Fibroblast of lung (primary cell): ENCODE results near the gene PRAMEF20. TPM values are rescaled to one million over a fixed set of nuclear protein-coding genes. Genes with fewer than 3 reads are reported as not detected.
"Not testable (repeated sequence)": the region's sequence is repeated elsewhere in the genome, so short reads cannot be mapped to it uniquely, and the experiment has no call there.

Experiments used
- DNase-seq, 2 donors: peaks; one replicate each; pipeline versions ENCODE4 v3.0.0 to v3.0.0-alpha.2; 2010; ENCODE audit warnings: low read depth in 2 of 2
- H2AFZ ChIP-seq: 2 replicates; pipeline ENCODE4 v1.5.1; 2012; ENCODE audit warnings: low read length, control low read depth, inconsistent platforms
- H3K27ac ChIP-seq: 2 replicates; pipeline ENCODE4 v1.5.1; 2011; ENCODE audit warnings: low read length, control low read depth; ENCODE audit not compliant: insufficient read depth
- H3K27me3 ChIP-seq: 2 replicates; pipeline ENCODE4 v1.5.1; 2011; ENCODE audit warnings: mild to moderate bottlenecking, low read length; ENCODE audit not compliant: control insufficient read depth, insufficient read depth
- H3K36me3 ChIP-seq: 2 replicates; pipeline ENCODE4 v1.5.1; 2011; ENCODE audit warnings: low read length; ENCODE audit not compliant: control insufficient read depth, insufficient read depth
- H3K4me1 ChIP-seq: 2 replicates; pipeline ENCODE4 v1.5.1; 2011; ENCODE audit warnings: low read length; ENCODE audit not compliant: control insufficient read depth, insufficient read depth; ENCODE audit errors: extremely low read depth
- H3K4me2 ChIP-seq: 2 replicates; pipeline ENCODE4 v1.5.1; 2011; ENCODE audit warnings: low read length, control low read depth; ENCODE audit not compliant: insufficient read depth; ENCODE audit errors: extremely low read depth
- H3K4me3 ChIP-seq, 4 experiments: fragments of 200-600 bp in 1 of 4; sonication (generic) in 1 of 4; replicated peaks in 1 of 4; 2 replicates each; pipeline ENCODE4 v1.5.1; 2011 to 2016; ENCODE audit warnings: low read length in 4 of 4, low read depth in 3 of 4, mild to moderate bottlenecking in 3 of 4, control low read depth in 2 of 4, inconsistent platforms in 1 of 4, mixed read lengths in 1 of 4; ENCODE audit not compliant: insufficient read depth in 1 of 4; ENCODE audit errors: control extremely low read depth in 1 of 4
- H3K79me2 ChIP-seq: 2 replicates; pipeline ENCODE4 v1.5.1; 2012; ENCODE audit warnings: mild to moderate bottlenecking, low read length, inconsistent platforms; ENCODE audit not compliant: control insufficient read depth, insufficient read depth
- H3K9ac ChIP-seq: 2 replicates; pipeline ENCODE4 v1.5.1; 2011; ENCODE audit warnings: mild to moderate bottlenecking, low read length, control low read depth; ENCODE audit not compliant: insufficient read depth
- H3K9me3 ChIP-seq: 2 replicates; pipeline ENCODE4 v1.5.1; 2012; ENCODE audit warnings: low read depth, low read length; ENCODE audit not compliant: control insufficient read depth, insufficient read depth
- H4K20me1 ChIP-seq: 2 replicates; pipeline ENCODE4 v1.5.1; 2011; ENCODE audit warnings: low read length; ENCODE audit not compliant: control insufficient read depth, insufficient read depth; ENCODE audit errors: extremely low read depth
- EZH2 ChIP-seq: IDR thresholded peaks from 2 replicates; pipeline ENCODE4 v1.5.1; 2012; ENCODE audit warnings: low read length, control low read depth, mild to moderate bottlenecking; ENCODE audit errors: missing control alignments
- polyA plus RNA-seq, 2 donors: library from polyadenylated mRNA; depleted of rRNA in 1 of 2; stranded (reverse) in 1 of 2; unstranded in 1 of 2; fragments of >200 nt; gene quantifications; 2 replicates each; pipeline ENCODE4 v1.2.1, GENCODE V29; 2011 to 2012; ENCODE audit warnings: missing spikeins in 1 of 2
- total RNA-seq: library from RNA; depleted of rRNA; stranded (reverse); fragments of >200 nt; gene quantifications from 2 replicates; pipeline ENCODE4 v1.2.1, GENCODE V29; 2014
- TF ChIP-seq, protein P1 (sequence below), 2 donors: IDR thresholded peaks in 1 of 2; conservative IDR thresholded peaks in 1 of 2; 1 replicate in 1 of 2; 2 replicates in 1 of 2; pipeline ENCODE4 v1.5.1; 2011 to 2012; ENCODE audit warnings: low read length in 2 of 2, control low read depth in 1 of 2, inconsistent platforms in 1 of 2, low read depth in 1 of 2, mild to moderate bottlenecking in 1 of 2

The PRAMEF20 gene
- total and polyA plus RNA-seq, 2 donors (not counting 1 experiment from before 2014, with no cell fraction given) = not detected

- H4K20me1 ChIP-seq, H2AFZ ChIP-seq, H3K79me2 ChIP-seq, H3K9me3 ChIP-seq, H3K27me3 ChIP-seq, H3K27ac ChIP-seq, H3K9ac ChIP-seq, DNase-seq, H3K36me3 ChIP-seq, H3K4me2 ChIP-seq, H3K4me3 ChIP-seq, H3K4me1 ChIP-seq: not testable (repeated sequence)
Observed at GRCh38 chr1:13389332-13389731, 20.9 kb upstream of the PRAMEF20 start, which contains the start of gene PRAMEF17. PRAMEF17 (plus strand) TSS chr1:13389632; CDS start chr1:13389658, 26 bp downstream.

- H2AFZ ChIP-seq, H3K9me3 ChIP-seq, H3K4me2 ChIP-seq, H3K79me2 ChIP-seq, H3K9ac ChIP-seq, H3K4me3 ChIP-seq, H3K27me3 ChIP-seq, H3K4me1 ChIP-seq, DNase-seq, H3K27ac ChIP-seq, H3K36me3 ChIP-seq, H4K20me1 ChIP-seq: not testable (repeated sequence)
Observed at GRCh38 chr1:13393004-13393403, 17.2 kb upstream of the PRAMEF20 start.

DNA sequence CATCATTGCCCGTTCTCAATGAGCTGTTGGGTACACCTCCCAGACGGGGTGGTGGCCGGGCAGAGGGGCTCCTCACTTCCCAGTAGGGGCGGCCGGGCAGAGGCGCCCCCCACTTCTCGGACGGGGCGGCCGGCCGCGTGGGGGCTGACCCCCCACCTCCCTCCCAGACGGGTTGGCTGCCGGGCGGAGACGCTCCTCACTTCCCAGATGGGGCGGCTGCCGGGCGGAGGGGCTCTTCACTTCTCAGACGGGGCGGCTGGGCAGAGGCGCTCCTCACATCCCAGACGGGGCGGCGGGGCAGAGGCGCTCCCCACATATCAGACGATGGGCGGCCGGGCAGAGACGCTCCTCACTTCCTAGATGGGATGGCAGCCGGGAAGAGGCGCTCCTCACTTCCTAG is 15.5 kb upstream of the PRAMEF20 start:
- H3K9me3 ChIP-seq, H3K79me2 ChIP-seq, H3K4me2 ChIP-seq, H3K4me3 ChIP-seq, H3K9ac ChIP-seq, H2AFZ ChIP-seq, DNase-seq, H4K20me1 ChIP-seq, H3K27me3 ChIP-seq, H3K36me3 ChIP-seq, H3K27ac ChIP-seq, H3K4me1 ChIP-seq: not testable (repeated sequence)

GRCh38 chr1:13395311-13395710 is 14.9 kb upstream of the PRAMEF20 start:
- H4K20me1 ChIP-seq, H3K9ac ChIP-seq, H3K79me2 ChIP-seq, DNase-seq, H3K9me3 ChIP-seq, H3K4me3 ChIP-seq, H3K4me1 ChIP-seq, H3K4me2 ChIP-seq, H2AFZ ChIP-seq, H3K27ac ChIP-seq, H3K36me3 ChIP-seq, H3K27me3 ChIP-seq: not testable (repeated sequence)

DNA sequence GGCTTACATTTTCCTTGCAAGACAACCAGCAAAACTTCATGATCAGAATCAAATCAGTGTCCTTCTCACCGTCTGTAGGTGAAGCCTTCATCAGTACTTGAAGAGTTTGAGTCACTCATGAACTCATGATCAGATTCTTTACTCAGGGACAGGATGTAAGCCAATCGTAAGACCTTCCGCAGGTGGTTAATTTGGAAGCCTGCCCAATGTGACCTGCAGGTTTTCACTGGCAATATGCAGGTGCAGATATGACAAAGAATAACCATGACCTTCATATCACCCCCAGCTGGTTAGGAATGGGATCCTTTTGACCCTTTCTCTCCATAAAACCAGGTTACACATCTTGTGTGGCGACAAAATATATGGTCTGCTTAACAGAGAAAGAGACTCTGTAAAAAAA is 2.4 kb upstream of the PRAMEF20 start:
- Histone ChIP-seq H3K27me3 (no peaks in the 10 kb centered on the region), H3K27ac (no peak overlapping the region), H3K9ac (no peak overlapping the region), H2AFZ (no peak overlapping the region), H3K36me3 (no peaks in the 10 kb centered on the region), H4K20me1 (no peaks in the 10 kb centered on the region), H3K9me3 (no peaks in the 10 kb centered on the region), H3K79me2 (no peaks in the 10 kb centered on the region), H3K4me1 (no peaks in the 10 kb centered on the region), H3K4me2 (no peak overlapping the region), H3K4me3 (no peak overlapping the region)
- no peak for DNase-seq
- TF ChIP-seq EZH2 = no peak
- TF ChIP-seq, protein P1, sequence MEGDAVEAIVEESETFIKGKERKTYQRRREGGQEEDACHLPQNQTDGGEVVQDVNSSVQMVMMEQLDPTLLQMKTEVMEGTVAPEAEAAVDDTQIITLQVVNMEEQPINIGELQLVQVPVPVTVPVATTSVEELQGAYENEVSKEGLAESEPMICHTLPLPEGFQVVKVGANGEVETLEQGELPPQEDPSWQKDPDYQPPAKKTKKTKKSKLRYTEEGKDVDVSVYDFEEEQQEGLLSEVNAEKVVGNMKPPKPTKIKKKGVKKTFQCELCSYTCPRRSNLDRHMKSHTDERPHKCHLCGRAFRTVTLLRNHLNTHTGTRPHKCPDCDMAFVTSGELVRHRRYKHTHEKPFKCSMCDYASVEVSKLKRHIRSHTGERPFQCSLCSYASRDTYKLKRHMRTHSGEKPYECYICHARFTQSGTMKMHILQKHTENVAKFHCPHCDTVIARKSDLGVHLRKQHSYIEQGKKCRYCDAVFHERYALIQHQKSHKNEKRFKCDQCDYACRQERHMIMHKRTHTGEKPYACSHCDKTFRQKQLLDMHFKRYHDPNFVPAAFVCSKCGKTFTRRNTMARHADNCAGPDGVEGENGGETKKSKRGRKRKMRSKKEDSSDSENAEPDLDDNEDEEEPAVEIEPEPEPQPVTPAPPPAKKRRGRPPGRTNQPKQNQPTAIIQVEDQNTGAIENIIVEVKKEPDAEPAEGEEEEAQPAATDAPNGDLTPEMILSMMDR (conservative IDR thresholded peaks at IDR 0.05 in 1 of 2, IDR thresholded peaks at IDR 0.05 in 1 of 2; ENCODE audit: low read depth in 1 of 2, low read length in 2 of 2) = no peak
